Osteocyte (in vitro differentiated cells): ENCODE measurements around the gene STX4. TPM values are rescaled to one million over a fixed set of nuclear protein-coding genes. Genes with fewer than 3 reads are reported as not detected.

ENCODE experiments used
- DNase-seq: peaks from one replicate; pipeline ENCODE4 v3.0.0; 2021; ENCODE audit warnings: mixed read lengths; ENCODE audit not compliant: unreplicated experiment; ENCODE audit errors: extremely low spot score
- H3K27ac Mint-ChIP-seq: one replicate; pipeline ENCODE4 v1.8.0; 2021; ENCODE audit warnings: mild to moderate bottlenecking, mixed read lengths; ENCODE audit not compliant: unreplicated experiment
- H3K27me3 Mint-ChIP-seq: one replicate; pipeline ENCODE4 v1.8.0; 2021; ENCODE audit warnings: mixed read lengths; ENCODE audit not compliant: unreplicated experiment
- H3K36me3 Mint-ChIP-seq: one replicate; pipeline ENCODE4 v1.8.0; 2021; ENCODE audit warnings: mixed read lengths; ENCODE audit not compliant: unreplicated experiment
- H3K4me1 Mint-ChIP-seq: one replicate; pipeline ENCODE4 v1.8.0; 2021; ENCODE audit warnings: mixed read lengths; ENCODE audit not compliant: unreplicated experiment
- H3K4me3 Mint-ChIP-seq: one replicate; pipeline ENCODE4 v1.8.0; 2021; ENCODE audit warnings: mild to moderate bottlenecking, moderate library complexity, mixed read lengths; ENCODE audit not compliant: unreplicated experiment
- H3K9me3 Mint-ChIP-seq: one replicate; pipeline ENCODE4 v1.8.0; 2021; ENCODE audit warnings: mixed read lengths; ENCODE audit not compliant: unreplicated experiment
- total RNA-seq: library from RNA; stranded (reverse); gene quantifications from 2 replicates; pipeline ENCODE4 v1.2.1, GENCODE V29; 2021
- TF ChIP-seq, protein P1 (sequence below): fragments of 200-600 bp; sonication (generic); IDR thresholded peaks from 2 replicates; pipeline ENCODE4 v1.5.0; 2021; ENCODE audit warnings: antibody characterized with exemption, mild to moderate bottlenecking, moderate library complexity

STX4 gene
- total RNA-seq, 1 donor from 2014 or later, result 53.4 TPM

DNA sequence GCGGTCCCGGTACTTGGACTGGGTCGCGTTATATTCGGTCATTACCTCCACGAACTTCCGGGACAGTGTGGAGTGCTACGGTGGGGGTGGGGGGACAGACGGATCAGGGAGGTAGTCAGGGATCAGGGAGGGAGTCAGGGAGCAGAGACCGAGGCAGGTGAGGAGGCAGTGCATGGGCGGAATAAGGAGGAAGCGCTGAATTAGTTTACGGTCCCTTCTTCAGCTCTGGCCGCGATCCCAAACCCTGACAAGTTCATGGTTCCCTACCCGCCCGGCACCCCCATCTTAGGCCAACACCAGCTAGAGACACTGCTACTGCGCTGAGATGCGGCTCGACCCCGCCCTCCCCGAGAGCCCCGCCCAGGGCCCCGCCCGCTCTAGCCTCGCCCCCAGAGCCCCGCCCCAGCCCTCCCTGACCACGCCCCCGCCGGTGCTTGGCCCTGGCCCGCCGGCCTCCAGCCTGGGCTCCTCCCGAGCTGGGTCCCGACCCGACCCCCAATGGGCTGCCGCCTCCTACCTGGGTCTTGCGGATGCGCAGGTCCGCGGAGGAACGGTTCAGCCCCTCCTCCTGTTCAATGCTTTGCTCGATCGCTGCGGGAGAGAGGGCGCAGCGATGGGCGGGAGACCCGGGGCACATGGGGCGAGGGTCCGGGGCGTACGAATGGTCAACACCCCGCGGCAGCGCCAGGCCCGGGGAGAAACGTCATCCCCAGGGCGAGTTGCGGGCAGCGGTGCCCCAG, 36.2 kb upstream of the STX4 start:
- TF ChIP-seq, protein P1, sequence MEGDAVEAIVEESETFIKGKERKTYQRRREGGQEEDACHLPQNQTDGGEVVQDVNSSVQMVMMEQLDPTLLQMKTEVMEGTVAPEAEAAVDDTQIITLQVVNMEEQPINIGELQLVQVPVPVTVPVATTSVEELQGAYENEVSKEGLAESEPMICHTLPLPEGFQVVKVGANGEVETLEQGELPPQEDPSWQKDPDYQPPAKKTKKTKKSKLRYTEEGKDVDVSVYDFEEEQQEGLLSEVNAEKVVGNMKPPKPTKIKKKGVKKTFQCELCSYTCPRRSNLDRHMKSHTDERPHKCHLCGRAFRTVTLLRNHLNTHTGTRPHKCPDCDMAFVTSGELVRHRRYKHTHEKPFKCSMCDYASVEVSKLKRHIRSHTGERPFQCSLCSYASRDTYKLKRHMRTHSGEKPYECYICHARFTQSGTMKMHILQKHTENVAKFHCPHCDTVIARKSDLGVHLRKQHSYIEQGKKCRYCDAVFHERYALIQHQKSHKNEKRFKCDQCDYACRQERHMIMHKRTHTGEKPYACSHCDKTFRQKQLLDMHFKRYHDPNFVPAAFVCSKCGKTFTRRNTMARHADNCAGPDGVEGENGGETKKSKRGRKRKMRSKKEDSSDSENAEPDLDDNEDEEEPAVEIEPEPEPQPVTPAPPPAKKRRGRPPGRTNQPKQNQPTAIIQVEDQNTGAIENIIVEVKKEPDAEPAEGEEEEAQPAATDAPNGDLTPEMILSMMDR, result no peak
- no peak for DNase-seq
- no peaks in the 10 kb centered on the region for H3K36me3 Mint-ChIP-seq
- H3K9me3 Mint-ChIP-seq, result no peaks in the 10 kb centered on the region
- H3K4me3 Mint-ChIP-seq, result peak overlapping the region; percentile 73
- peak overlapping the region; percentile 78 for H3K27ac Mint-ChIP-seq
- H3K4me1 Mint-ChIP-seq, result peaks cover 27% of the 10 kb centered on the region
- no peaks in the 10 kb centered on the region for H3K27me3 Mint-ChIP-seq

DNA sequence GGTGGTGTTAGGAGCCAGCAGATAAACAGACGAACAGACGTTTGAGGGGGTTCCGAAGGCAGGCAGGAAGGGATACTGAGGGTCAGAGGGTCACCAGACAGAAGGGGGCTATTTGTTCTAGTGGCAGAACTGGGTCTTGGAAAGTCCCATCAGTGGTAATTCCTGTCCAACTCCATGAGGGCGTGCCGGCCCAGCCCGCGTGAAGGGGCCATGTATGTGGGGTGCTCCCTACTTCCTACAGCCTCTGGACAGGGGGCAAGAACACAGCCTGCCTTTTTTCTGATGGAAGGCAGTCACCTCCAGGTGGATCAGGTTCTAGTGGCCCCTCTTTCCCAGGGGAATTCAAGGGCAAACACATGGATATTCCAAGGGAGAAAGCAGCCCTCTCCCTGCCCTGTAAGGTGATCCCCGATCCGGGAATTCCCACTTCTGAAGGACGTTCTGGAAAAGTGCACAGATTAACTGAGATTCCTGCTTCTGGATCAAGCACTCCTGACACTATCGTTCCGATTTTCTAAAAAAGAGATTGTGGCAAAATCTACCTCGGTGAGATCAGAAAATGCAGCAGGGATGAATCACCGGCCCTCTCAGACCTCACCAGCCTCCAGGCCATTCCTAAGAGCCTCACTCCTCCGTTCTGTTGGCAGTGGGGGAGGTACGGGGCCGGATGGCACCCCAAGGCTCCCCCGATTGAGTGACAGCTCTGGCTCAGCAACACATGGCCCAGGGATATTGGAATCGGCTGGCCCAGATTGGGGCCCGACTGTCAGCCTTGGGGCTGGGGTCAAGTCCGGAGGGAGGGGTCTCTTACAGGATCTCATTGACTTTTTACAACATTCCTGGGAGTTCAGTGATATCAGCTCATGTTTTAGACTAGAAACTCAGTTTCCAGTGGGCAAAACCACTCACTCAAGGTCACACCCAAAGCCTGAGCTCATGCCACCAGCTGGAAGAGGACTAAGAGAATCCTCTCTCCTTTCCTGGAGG, 35.3 kb upstream of the STX4 start:
- Mint-ChIP-seq H3K27ac (peak overlapping the region; percentile 78), H3K36me3 (no peaks in the 10 kb centered on the region), H3K4me3 (peak overlapping the region; percentile 73), H3K4me1 (peaks cover 27% of the 10 kb centered on the region), H3K9me3 (no peaks in the 10 kb centered on the region), H3K27me3 (no peaks in the 10 kb centered on the region)
- TF ChIP-seq, protein P1, result no peak
- no peak for DNase-seq

DNA sequence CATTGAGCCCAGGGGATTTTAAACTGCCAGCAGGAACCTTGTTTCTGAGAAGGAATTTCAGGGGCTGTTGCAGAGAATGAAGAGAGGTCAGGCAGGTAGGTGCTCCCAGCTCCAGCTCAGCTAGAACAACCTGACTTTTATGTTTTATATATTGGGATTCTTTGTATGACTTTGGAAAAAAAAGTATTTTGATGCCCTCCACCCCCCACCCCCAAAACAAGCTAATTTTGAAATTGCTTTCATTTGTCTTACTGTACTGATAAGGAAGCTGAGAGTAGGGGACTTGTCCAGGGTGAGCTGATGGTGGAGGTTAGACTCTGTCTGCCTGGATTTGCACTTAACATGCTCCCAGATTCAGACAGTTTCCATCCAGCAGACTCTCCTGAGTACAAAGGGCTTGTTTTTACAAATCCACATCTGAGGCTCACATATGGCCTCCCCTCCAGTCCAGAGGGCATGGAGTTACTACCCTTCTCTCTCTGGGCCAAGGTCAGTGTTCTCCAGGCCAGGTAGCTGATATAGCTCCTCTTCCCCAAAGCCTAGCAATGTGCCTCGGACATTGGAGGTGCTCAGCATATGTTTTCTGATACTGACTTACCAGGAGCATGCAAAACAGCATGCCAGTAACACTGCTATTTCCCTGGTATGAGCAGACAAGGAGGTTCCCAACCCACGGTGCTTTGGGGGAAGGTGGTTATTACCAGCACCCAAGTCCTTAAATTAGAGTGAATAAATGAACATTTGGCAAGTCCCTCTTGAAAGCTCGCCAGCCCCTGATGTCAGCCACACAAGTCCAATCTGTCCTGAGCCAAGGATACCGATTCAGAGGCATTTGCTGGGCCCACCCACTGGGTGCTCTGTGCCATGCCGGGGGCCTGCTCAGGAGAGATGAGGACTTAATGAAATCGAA, 34.3 kb upstream of the STX4 start:
- Mint-ChIP-seq H3K4me1 (peaks cover 27% of the 10 kb centered on the region), H3K4me3 (no peak overlapping the region), H3K9me3 (no peaks in the 10 kb centered on the region), H3K27ac (peak overlapping the region; percentile 78), H3K36me3 (no peaks in the 10 kb centered on the region), H3K27me3 (no peaks in the 10 kb centered on the region)
- DNase-seq, result no peak
- TF ChIP-seq, protein P1, result no peak

DNA sequence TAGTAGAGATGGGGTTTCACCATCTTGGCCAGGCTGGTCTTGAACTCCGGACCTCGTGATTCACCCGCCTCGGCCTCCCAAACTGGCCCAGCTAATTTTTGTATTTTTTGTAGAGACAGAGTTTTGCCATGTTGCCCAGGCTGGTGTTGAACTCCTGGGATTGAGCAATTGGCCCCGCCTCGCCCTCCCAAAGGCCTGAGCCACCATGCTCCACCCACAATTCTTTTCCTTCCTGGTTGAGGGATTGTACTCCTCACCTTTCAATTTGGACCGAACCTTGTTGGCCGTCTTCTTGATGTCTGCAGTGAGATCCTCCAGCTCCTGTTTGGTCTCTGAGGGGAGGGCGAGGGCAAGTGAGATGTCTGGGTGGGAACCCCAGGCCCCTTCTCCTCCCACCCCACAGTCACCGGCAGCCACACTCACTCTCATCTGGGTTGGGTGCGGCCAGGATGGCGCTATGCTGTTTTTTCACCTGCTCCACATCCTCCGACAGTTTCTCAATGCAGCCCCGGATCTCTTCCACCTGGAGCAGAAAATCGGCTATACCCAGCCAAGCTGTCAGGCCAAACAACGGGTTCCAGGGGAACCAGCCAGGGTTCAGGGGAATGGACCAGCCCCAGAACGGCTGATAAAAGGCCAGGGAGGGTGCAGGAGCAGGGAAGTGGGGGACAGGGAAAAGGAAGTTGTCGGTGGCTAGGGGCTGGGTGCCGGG, 32.5 kb upstream of the STX4 start:
- TF ChIP-seq, protein P1, result no peak
- no peak overlapping the region for H3K27ac Mint-ChIP-seq
- no peaks in the 10 kb centered on the region for H3K9me3 Mint-ChIP-seq
- no peak for DNase-seq
- no peaks in the 10 kb centered on the region for H3K27me3 Mint-ChIP-seq
- H3K4me3 Mint-ChIP-seq, result no peak overlapping the region
- peaks cover 27% of the 10 kb centered on the region for H3K4me1 Mint-ChIP-seq
- no peaks in the 10 kb centered on the region for H3K36me3 Mint-ChIP-seq
